22Rv1 (cell line): ENCODE results near the gene TIMM44.

Experiments
- ZFX ChIP-seq: fragments of 450-650 bp; IDR thresholded peaks from 2 replicates; pipeline ENCODE4 v1.6.1; 2017; ENCODE audit warnings: antibody characterized with exemption, borderline replicate concordance
- TF ChIP-seq, protein P1 (sequence below): fragments of 450-650 bp; IDR thresholded peaks from 2 replicates; pipeline ENCODE4 v1.5.1; 2017; ENCODE audit warnings: mild to moderate bottlenecking

DNA sequence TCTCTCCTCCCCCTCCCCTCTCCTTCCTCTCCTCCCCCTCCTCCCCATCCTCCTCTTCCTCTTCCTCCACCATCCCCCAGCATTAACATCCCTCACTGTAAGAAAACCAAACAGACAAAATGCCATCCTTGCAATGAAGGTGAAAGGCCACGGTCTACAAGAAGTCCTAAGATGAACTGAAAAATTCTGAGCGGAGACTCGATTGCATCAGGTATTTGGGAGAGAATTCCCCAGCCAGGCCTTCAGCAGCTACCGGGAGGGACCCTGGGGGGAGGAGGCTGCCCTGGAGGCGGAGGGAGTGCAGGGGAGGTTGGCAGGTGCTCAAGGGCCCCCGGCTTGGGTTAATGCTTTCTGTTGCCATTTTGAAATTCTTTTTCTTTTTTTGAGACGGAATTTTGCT lies 10.1 kb upstream of the TIMM44 start:
- TF ChIP-seq, protein P1, sequence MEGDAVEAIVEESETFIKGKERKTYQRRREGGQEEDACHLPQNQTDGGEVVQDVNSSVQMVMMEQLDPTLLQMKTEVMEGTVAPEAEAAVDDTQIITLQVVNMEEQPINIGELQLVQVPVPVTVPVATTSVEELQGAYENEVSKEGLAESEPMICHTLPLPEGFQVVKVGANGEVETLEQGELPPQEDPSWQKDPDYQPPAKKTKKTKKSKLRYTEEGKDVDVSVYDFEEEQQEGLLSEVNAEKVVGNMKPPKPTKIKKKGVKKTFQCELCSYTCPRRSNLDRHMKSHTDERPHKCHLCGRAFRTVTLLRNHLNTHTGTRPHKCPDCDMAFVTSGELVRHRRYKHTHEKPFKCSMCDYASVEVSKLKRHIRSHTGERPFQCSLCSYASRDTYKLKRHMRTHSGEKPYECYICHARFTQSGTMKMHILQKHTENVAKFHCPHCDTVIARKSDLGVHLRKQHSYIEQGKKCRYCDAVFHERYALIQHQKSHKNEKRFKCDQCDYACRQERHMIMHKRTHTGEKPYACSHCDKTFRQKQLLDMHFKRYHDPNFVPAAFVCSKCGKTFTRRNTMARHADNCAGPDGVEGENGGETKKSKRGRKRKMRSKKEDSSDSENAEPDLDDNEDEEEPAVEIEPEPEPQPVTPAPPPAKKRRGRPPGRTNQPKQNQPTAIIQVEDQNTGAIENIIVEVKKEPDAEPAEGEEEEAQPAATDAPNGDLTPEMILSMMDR = no peak
- TF ChIP-seq ZFX = no peak
